ENCODE data around the gene EFCAB13. TPM values are rescaled to one million over a fixed set of nuclear protein-coding genes. Genes with fewer than 3 reads are reported as not detected.

The EFCAB13 gene
- total and polyA plus RNA-seq, 4 donors = 0.80 to 2.9 (median 2.3) TPM

Other genes starting within 250 kb of the EFCAB13 start
- 100 to 1,000 TPM in 1 of 2 donors, 10 to 100 TPM in 1; 30.6 to 148 TPM for gene CDC27, start 134.7 kb upstream of the EFCAB13 start, total RNA-seq
- 10 to 100 TPM; 16.8 to 23.6 TPM for gene CDC27, start 134.7 kb upstream of the EFCAB13 start, polyA plus RNA-seq
- gene MYL4, start 114.6 kb upstream of the EFCAB13 start, total RNA-seq = 100 to 1,000 TPM in 1 of 2 donors, not detected in 1; 215 TPM
- gene MYL4, start 114.6 kb upstream of the EFCAB13 start, polyA plus RNA-seq = under 1 TPM; 0.19 to 0.22 TPM
- 10 to 100 TPM in 1 of 2 donors, 1 to 10 TPM in 1; 4.8 to 33.4 TPM for gene ITGB3, start 70.1 kb upstream of the EFCAB13 start, total RNA-seq
- gene ITGB3, start 70.1 kb upstream of the EFCAB13 start, polyA plus RNA-seq = 1 to 10 TPM in 1 of 2 donors, under 1 TPM in 1; 0.47 to 2.8 TPM
- 10 to 100 TPM; 38.7 to 61.9 TPM for gene NPEPPS, start 207.2 kb downstream of the EFCAB13 start, total RNA-seq
- gene NPEPPS, start 207.2 kb downstream of the EFCAB13 start, polyA plus RNA-seq = 10 to 100 TPM; 12.0 to 54.1 TPM

All from liver (tissue), 4 donors.